GM19455 (cell line): ENCODE results near the gene RBMS3.
"Not testable (repeated sequence)": the region's sequence is repeated elsewhere in the genome, so short reads cannot be mapped to it uniquely, and the experiment has no call there.

ENCODE experiments used
- ATAC-seq: cut with Tn5 transposase; IDR thresholded peaks from one replicate; pipeline ENCODE4 v1.9.1; 2021; ENCODE audit not compliant: unreplicated experiment

The RBMS3 gene

GRCh38 chr3:29649815-29650547 lies 369.1 kb downstream of the RBMS3 start:
- ATAC-seq: peak; percentile 79

- no peak for ATAC-seq
These were observed 372.8 kb downstream of the RBMS3 start for GRCh38 chr3:29653680-29654079.

DNA sequence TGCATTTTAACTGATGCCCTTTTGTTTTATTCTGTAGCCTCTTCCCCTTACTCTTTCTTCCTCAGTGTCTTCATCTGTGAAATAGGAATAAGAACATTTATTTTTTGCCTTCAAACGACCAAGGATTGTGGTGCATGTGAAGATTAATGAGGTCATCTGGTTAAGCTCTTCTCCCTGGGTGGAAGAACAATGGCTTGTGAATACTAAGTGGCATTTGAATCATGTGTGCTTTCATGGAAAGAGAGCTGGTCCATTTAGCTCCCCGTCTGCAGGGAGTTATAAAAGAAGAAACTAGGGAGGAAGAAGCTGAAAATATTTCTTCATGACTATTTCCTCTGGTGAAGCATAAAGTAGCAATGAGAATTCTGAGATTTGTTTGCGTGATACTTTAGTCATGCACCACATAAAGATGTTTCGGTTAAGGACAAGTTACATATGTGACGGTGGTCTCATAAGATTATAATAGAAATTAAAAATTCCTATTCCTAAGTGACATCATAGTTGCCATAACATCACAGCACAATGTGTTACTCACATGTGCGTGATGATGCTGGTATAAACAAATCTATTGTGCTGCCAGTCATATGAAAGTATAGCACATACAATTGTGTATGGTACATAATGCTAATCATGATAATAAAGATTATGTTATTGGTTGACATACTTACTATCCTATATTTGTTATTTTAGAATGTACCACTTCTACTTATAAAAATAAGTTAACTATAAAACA lies 374.3 kb downstream of the RBMS3 start:
- no peak for ATAC-seq

GRCh38 chr3:29665688-29666087 lies 384.8 kb downstream of the RBMS3 start:
- ATAC-seq: no peak

GRCh38 chr3:29668233-29668632 lies 387.4 kb downstream of the RBMS3 start:
- ATAC-seq: no peak

DNA sequence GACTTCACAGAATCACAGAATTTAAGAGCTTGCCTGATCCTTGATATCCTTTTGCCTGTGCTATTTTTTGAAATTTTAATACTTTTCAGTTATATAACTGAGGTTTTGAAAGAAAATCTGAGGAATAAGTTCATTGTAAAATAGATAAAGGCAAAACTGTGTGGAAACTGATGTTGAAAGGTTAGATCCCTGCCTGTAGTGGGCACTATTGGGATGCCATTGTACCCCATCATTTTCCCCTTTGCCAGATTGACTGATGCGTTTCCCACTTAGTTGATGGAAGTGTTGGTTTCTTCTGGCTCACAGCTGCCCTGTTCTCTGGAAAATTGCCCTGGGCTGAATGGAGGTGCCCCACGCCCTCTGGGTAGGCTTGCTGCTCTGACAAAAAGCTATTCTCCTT lies 387.9 kb downstream of the RBMS3 start:
- no peak for ATAC-seq

- not testable (repeated sequence) for ATAC-seq
These were observed 389.6 kb downstream of the RBMS3 start for GRCh38 chr3:29670476-29670875.

- ATAC-seq: no peak
These were observed 396.6 kb downstream of the RBMS3 start for GRCh38 chr3:29677421-29677820.

DNA sequence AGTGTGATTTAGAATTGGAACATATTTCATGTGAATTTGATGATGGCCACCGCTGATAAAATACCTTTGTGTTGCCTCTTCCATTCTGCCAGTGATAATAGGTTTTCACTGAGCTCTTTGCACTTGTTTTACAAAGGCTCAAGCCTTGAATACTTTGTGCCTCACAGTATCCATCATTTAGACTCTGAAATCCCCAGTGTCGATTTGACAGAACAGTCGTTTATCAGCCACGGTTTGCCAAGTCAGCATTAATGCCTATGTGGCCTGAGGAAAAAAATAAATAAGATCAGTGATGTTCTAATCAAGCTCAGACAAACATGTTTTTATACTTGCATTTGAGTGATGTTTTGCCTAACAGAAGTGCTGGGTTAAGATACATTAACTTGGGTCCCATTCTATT lies 399.1 kb downstream of the RBMS3 start:
- no peak for ATAC-seq

- no peak for ATAC-seq
These were observed 402.4 kb downstream of the RBMS3 start for GRCh38 chr3:29683018-29683993.

GRCh38 chr3:29686889-29687592 lies 406.2 kb downstream of the RBMS3 start:
- peak; percentile 98 for ATAC-seq

DNA sequence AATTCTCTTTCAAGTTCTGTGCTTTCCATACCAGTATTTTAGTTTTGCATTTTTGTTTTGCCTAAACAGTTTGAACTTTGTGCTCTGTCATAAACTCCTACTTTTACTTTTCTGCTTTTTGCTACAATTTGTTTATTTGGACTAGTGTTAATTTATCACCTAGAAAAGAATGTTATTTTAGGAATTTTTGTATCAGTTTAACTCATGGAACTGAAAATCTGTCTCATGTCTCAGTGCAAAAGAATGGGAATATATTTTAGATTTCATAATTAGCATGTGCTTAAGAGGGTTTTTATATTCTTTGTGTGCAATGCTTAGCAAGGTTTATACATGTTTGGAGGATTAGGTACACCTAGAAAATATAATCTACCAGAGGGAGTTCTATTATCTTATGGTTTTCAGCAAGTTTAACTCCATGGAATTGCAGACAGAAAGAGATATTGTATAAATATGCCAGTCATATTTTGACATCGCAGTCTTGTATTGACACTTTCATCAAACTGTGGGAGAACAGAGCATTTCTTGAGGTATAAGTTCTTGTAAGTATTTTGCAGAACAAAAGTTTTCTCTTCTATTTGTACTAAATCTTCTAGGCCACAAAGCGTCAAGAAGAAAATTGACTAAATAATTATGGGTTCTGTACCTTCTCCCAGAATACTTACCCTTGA lies 409.9 kb downstream of the RBMS3 start:
- ATAC-seq: no peak

GRCh38 chr3:29693863-29694262 lies 413.0 kb downstream of the RBMS3 start:
- no peak for ATAC-seq

DNA sequence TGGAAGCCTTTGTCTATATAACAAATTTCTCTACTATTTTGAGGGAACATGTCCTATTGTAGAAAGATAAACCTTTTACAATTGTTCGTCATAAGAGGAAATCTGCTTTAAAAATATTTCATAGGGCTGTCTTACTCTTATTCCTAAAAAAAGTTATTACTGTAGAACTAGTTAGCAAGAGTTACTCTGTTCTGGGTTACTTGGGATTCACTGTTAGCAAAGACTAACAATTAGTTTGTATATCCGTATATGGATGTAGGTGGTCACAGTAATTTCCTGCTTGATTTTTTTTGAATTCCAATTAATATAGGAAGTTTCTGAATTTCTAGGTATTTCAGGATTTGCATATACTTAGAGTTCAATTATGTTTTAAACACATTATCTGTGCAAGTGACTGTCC lies 413.5 kb downstream of the RBMS3 start:
- no peak for ATAC-seq

DNA sequence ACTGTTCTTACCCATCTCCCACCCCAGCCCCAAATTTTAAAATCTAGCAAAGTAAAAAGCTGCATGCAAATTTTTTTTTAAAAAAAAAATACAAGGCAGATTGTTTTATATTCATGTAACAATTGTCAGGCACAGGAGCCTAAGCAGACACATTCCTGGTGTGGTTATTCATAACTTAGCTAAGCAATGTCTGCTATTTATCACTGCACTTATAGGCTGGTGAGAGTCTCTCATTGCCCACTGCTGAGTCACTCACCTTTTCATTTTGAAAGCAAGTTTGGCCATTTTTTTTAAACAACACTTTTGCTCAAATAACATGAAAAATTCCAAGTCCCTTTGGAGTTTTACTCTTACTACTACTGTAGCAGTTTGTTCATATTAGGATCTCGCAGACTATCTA lies 413.9 kb downstream of the RBMS3 start:
- no peak for ATAC-seq

DNA sequence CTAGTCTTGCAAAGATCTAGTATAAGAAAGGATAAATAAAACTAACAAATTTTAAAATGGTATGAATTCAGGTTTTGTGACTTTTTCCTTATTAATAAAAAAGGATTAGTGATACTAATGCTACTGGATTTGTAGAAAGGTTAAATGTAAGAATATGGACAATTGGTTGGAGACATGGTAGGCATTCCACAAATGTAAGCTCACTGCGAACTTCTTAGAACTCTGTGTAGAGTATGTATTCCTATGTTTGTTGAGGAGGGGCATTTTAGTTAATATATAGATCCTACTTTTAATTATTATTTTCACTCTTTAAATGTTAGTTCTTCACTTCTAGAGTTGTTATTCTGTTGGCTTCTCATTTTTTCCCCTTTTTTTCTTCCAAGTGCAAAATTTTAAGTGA lies 414.3 kb downstream of the RBMS3 start:
- no peak for ATAC-seq

- no peak for ATAC-seq
These were observed 414.9 kb downstream of the RBMS3 start for GRCh38 chr3:29695643-29696198.

GRCh38 chr3:29696311-29696710 lies 415.4 kb downstream of the RBMS3 start:
- no peak for ATAC-seq

DNA sequence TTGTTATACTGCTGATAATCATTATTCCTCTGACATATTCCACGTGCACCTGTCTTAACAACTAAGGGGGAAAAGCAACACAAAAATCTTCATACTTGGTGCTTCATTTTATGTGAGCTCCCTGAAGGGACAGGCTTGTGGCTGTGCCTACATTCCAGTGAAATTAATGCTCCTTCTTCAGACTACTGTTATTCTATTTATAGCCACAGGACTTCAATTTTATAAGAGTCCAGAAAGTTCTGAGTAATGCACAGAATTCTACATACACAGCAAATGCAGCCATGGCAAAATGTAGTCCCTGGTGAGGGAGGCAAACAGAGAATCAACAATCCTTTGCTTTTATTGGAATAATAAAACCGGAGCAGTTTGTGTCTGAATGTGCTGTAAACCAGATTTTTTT lies 417.1 kb downstream of the RBMS3 start:
- ATAC-seq: no peak

GRCh38 chr3:29700256-29700655 lies 419.4 kb downstream of the RBMS3 start:
- no peak for ATAC-seq
